ENCODE measurements around the gene TERB2. TPM values are rescaled to one million over a fixed set of nuclear protein-coding genes. Genes with fewer than 3 reads are reported as not detected.
"Not testable (repeated sequence)": the region's sequence is repeated elsewhere in the genome, so short reads cannot be mapped to it uniquely, and the experiment has no call there.

TERB2 gene
- not detected for polyA plus RNA-seq (ENCODE audit: insufficient read length)
- long read RNA-seq, donor 1: 0 reads
- long read RNA-seq, donor 2: 0 reads
- long read RNA-seq, donor 3: 0 reads
- long read RNA-seq, donor 4: 0 reads
- long read RNA-seq, donor 5: 0 reads
- long read RNA-seq, donor 6: 0 reads
- long read RNA-seq, donor 7: 0 reads
- long read RNA-seq, donor 8: 0 reads

- no peak for DNase-seq
These were observed at the start of gene TERB2 for GRCh38 chr15:44956388-44956787. Gene TERB2, plus strand, starts transcription at chr15:44956687. Its CDS starts 32 bp downstream, at chr15:44956719.

GRCh38 chr15:44909423-44909822 lies 47.1 kb upstream of the TERB2 start:
- DNase-seq: no peak

GRCh38 chr15:44910981-44911625 lies 45.4 kb upstream of the TERB2 start:
- no peak for DNase-seq

- not testable (repeated sequence) for DNase-seq
These were observed 44.3 kb upstream of the TERB2 start for GRCh38 chr15:44912186-44912585.

GRCh38 chr15:44912974-44913448 lies 43.5 kb upstream of the TERB2 start:
- DNase-seq: not testable (repeated sequence)

- no peak for DNase-seq
These were observed 38.4 kb upstream of the TERB2 start for GRCh38 chr15:44918136-44918535.

- not testable (repeated sequence) for DNase-seq
These were observed 27.8 kb upstream of the TERB2 start for GRCh38 chr15:44928658-44929057.

GRCh38 chr15:44930283-44930682 lies 26.2 kb upstream of the TERB2 start:
- not testable (repeated sequence) for DNase-seq

- DNase-seq: not testable (repeated sequence)
These were observed 1.8 kb downstream of the TERB2 start for GRCh38 chr15:44958302-44958701.

- DNase-seq: no peak
These were observed 12.0 kb downstream of the TERB2 start for GRCh38 chr15:44968475-44968874.

GRCh38 chr15:44971036-44971435 lies 14.5 kb downstream of the TERB2 start:
- DNase-seq: no peak

GRCh38 chr15:44976183-44976582 lies 19.7 kb downstream of the TERB2 start:
- not testable (repeated sequence) for DNase-seq

- not testable (repeated sequence) for DNase-seq
These were observed 21.3 kb downstream of the TERB2 start for GRCh38 chr15:44977781-44978180.

- DNase-seq: not testable (repeated sequence)
These were observed 23.3 kb downstream of the TERB2 start for GRCh38 chr15:44979617-44980339.

- DNase-seq: not testable (repeated sequence)
These were observed 27.7 kb downstream of the TERB2 start for GRCh38 chr15:44984144-44984543.

- not testable (repeated sequence) for DNase-seq
These were observed 30.0 kb downstream of the TERB2 start for GRCh38 chr15:44986346-44987055.

GRCh38 chr15:44987711-44988110 lies 31.2 kb downstream of the TERB2 start:
- DNase-seq: not testable (repeated sequence)

- DNase-seq: not testable (repeated sequence)
These were observed 31.8 kb downstream of the TERB2 start for GRCh38 chr15:44988184-44988869.

- not testable (repeated sequence) for DNase-seq
These were observed 32.4 kb downstream of the TERB2 start for GRCh38 chr15:44988870-44989219.

- DNase-seq: not testable (repeated sequence)
These were observed 41.1 kb downstream of the TERB2 start for GRCh38 chr15:44997632-44998031.

GRCh38 chr15:44999105-44999504 lies 42.6 kb downstream of the TERB2 start:
- no peak for DNase-seq

GRCh38 chr15:45001180-45001579 lies 44.7 kb downstream of the TERB2 start:
- not testable (repeated sequence) for DNase-seq

Data from left kidney (tissue), 8 donors.